ENCODE measurements around the gene BHLHE41. TPM values are rescaled to one million over a fixed set of nuclear protein-coding genes. Genes with fewer than 3 reads are reported as not detected.
A peak's percentile ranks its signal among the peaks of the same experiment; 100 is the strongest.

Gene BHLHE41
- total and polyA plus RNA-seq, 4 donors, result 0.17 to 0.29 (median 0.23) TPM; not detected in 1

- Histone ChIP-seq H3K9ac (ENCODE audit: low read depth in 1 of 2, low read length in 2 of 2) (no peak overlapping the region), H3K36me3 (ENCODE audit: control insufficient read depth in 4 of 4, insufficient read depth in 3 of 4, low read depth in 1 of 4, low read length in 3 of 4) (no peaks in the 10 kb centered on the region), H3K9me3 (ENCODE audit: control insufficient read depth in 4 of 4, low read length in 3 of 4) (no peaks in the 10 kb centered on the region), H3K4me1 (ENCODE audit: control insufficient read depth in 4 of 4, insufficient read depth in 4 of 4, low read length in 3 of 4) (peaks cover 18 to 38% (median 27%) of the 10 kb centered on the region in 4 donors), H3K27ac (ENCODE audit: low read depth in 1 of 2, low read length in 2 of 2) (no peak overlapping the region), H3K27me3 (ENCODE audit: control insufficient read depth in 4 of 4, insufficient read depth in 4 of 4, low read length in 3 of 4) (peaks cover 0 to 21% (median 5%) of the 10 kb centered on the region in 4 donors), H3K4me3 (ENCODE audit: low read depth in 1 of 3, low read length in 3 of 3) (peak overlapping the region in 1 of 3 donors; percentile 78)
- TF ChIP-seq, protein P1, sequence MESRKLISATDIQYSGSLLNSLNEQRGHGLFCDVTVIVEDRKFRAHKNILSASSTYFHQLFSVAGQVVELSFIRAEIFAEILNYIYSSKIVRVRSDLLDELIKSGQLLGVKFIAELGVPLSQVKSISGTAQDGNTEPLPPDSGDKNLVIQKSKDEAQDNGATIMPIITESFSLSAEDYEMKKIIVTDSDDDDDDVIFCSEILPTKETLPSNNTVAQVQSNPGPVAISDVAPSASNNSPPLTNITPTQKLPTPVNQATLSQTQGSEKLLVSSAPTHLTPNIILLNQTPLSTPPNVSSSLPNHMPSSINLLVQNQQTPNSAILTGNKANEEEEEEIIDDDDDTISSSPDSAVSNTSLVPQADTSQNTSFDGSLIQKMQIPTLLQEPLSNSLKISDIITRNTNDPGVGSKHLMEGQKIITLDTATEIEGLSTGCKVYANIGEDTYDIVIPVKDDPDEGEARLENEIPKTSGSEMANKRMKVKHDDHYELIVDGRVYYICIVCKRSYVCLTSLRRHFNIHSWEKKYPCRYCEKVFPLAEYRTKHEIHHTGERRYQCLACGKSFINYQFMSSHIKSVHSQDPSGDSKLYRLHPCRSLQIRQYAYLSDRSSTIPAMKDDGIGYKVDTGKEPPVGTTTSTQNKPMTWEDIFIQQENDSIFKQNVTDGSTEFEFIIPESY (IDR thresholded peaks at IDR 0.05), result no peak
- TF ChIP-seq TAF1 (conservative IDR thresholded peaks at IDR 0.05) (no peak), HNF4G (IDR thresholded peaks at IDR 0.05) (no peak)
- 51% methylated on average over 15 of the region's 15 CpGs for WGBS
- no peak for DNase-seq (ENCODE audit: low spot score)
These were observed 3.3 kb downstream of the BHLHE41 start for GRCh38 chr12:26121323-26122060.

DNA sequence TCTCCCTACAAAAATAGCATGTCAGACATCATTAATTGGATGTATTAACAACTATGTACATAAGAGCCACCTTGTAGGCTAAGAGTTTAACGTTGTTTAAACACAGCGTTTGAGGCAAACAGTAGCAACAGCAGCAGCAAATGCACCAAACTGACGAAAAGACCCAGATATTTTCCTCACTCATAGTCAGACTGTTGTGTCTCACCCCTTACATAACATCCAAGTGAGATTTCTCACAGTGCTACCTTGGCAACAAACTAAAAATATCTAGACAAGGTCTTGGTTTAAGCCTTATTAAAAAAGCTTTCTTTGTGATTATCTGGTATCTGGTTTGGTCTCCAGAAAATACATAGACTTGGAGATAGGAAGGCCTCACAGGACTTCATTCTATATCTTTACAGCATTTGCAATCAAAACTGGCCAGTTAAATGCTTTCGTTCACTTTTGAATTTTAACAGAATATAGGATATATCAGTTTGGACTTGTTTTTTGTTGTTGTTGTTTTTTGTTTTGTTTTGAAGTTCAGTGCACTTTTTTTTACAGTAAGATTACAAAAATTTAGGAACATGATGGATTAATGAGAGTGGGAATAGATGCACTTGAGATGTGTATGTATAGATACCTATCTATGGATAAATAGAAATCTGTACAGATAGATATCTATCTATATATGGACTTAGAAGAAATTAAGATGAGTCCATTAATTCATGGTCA is 4.1 kb downstream of the BHLHE41 start:
- Histone ChIP-seq H3K9me3 (ENCODE audit: control insufficient read depth in 4 of 4, low read length in 3 of 4) (no peaks in the 10 kb centered on the region), H3K27ac (ENCODE audit: low read depth in 1 of 2, low read length in 2 of 2) (no peak overlapping the region), H3K27me3 (ENCODE audit: control insufficient read depth in 4 of 4, insufficient read depth in 4 of 4, low read length in 3 of 4) (peaks cover 0 to 21% (median 5%) of the 10 kb centered on the region in 4 donors), H3K4me3 (ENCODE audit: low read depth in 1 of 3, low read length in 3 of 3) (no peak overlapping the region), H3K4me1 (ENCODE audit: control insufficient read depth in 4 of 4, insufficient read depth in 4 of 4, low read length in 3 of 4) (peaks cover 12 to 30% (median 21%) of the 10 kb centered on the region in 4 donors), H3K36me3 (ENCODE audit: control insufficient read depth in 4 of 4, insufficient read depth in 3 of 4, low read depth in 1 of 4, low read length in 3 of 4) (no peaks in the 10 kb centered on the region), H3K9ac (ENCODE audit: low read depth in 1 of 2, low read length in 2 of 2) (no peak overlapping the region)
- DNase-seq (ENCODE audit: low spot score), result no peak
- no peak for TF ChIP-seq FOXA1 (IDR thresholded peaks at IDR 0.05)
- no peak for TF ChIP-seq RAD21 (IDR thresholded peaks at IDR 0.05)
- no peak for TF ChIP-seq RXRA (IDR thresholded peaks at IDR 0.05)
- no peak for TF ChIP-seq SP1 (IDR thresholded peaks at IDR 0.05)
- TF ChIP-seq, protein P1 (IDR thresholded peaks at IDR 0.05), result no peak
- TF ChIP-seq EGR1 (IDR thresholded peaks at IDR 0.05; ENCODE audit: low read depth in 2 of 2), result no peak
- TF ChIP-seq NR2F2 (IDR thresholded peaks at IDR 0.05), result no peak
- no peak for TF ChIP-seq HNF4A (conservative IDR thresholded peaks at IDR 0.05)
- TF ChIP-seq, protein P2, sequence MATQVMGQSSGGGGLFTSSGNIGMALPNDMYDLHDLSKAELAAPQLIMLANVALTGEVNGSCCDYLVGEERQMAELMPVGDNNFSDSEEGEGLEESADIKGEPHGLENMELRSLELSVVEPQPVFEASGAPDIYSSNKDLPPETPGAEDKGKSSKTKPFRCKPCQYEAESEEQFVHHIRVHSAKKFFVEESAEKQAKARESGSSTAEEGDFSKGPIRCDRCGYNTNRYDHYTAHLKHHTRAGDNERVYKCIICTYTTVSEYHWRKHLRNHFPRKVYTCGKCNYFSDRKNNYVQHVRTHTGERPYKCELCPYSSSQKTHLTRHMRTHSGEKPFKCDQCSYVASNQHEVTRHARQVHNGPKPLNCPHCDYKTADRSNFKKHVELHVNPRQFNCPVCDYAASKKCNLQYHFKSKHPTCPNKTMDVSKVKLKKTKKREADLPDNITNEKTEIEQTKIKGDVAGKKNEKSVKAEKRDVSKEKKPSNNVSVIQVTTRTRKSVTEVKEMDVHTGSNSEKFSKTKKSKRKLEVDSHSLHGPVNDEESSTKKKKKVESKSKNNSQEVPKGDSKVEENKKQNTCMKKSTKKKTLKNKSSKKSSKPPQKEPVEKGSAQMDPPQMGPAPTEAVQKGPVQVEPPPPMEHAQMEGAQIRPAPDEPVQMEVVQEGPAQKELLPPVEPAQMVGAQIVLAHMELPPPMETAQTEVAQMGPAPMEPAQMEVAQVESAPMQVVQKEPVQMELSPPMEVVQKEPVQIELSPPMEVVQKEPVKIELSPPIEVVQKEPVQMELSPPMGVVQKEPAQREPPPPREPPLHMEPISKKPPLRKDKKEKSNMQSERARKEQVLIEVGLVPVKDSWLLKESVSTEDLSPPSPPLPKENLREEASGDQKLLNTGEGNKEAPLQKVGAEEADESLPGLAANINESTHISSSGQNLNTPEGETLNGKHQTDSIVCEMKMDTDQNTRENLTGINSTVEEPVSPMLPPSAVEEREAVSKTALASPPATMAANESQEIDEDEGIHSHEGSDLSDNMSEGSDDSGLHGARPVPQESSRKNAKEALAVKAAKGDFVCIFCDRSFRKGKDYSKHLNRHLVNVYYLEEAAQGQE (IDR thresholded peaks at IDR 0.05), result no peak
- 94% methylated on average over 4 of the region's 4 CpGs for WGBS

Data from liver (tissue), 9 donors.